ENCODE measurements around the gene DIS3L2.
"Not testable (repeated sequence)": the region's sequence is repeated elsewhere in the genome, so short reads cannot be mapped to it uniquely, and the experiment has no call there.

The DIS3L2 gene

DNA sequence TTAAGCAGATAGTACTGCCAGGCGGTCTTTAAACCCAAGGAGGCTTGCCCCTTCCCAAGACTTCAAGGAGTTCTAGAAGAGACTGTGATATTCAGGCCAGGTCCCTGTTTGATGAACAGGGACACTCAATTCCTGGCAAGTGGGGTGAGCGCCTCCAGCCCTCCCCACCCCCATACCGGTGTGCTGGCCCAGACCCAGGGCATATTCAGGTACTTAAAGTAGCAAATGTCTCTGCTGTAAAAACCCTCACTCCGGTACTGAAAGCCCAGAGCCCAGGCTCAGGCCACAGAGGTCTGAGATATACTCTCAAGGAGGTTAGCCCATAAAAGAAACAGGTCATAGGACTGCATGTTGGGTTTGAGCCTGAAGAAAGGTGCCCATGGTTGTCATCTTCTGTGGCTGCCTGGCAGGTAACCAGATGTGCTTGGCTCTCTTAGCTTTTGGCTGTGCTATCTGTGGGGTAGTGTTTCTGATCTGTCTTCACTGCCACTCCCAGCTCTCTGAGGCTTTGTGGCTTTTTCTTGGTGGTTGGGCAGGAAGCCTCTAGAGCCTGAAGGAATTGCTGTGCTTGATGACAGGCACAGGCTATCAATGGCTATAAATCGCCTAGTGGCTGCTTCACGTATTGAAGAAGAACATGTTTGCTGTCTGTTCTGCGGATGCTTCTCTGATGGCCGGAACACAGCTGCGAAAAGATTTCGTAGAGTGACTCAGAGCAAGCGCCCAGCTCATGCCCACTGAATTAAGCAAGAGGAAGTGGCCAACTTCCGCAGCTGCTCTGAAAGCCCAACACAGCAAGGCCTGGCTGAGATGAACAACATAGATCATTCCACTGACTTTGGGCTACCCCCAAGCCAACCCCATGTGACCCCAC lies 353.8 kb downstream of the DIS3L2 start:
- FAIRE-seq, result peak; percentile 94

DNA sequence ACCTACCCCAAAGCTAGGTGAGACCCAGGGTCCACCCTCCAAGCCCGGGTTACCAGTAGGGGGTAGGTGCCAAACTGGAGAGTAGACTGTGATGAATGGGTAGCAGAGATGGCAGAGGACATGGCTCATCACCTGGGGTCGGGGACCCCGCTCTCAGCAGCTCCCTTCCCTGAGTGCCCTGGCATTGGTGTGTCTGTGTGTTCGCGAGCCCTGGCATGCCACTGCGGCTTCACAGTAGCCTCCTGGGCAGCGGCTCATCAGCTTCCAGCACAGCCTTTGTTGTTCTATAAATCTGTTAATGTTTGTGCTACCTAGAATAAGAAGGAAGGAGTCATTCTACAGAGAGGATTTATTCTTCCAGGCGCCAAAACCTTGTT lies 354.4 kb downstream of the DIS3L2 start:
- DNase-seq (ENCODE audit: insufficient read length, low spot score) (no peak), FAIRE-seq (no peak)

More for the DNA sequence above, 353.8 kb downstream of the DIS3L2 start:
- peak; percentile 58 for DNase-seq (ENCODE audit: insufficient read length, low spot score)

DNA sequence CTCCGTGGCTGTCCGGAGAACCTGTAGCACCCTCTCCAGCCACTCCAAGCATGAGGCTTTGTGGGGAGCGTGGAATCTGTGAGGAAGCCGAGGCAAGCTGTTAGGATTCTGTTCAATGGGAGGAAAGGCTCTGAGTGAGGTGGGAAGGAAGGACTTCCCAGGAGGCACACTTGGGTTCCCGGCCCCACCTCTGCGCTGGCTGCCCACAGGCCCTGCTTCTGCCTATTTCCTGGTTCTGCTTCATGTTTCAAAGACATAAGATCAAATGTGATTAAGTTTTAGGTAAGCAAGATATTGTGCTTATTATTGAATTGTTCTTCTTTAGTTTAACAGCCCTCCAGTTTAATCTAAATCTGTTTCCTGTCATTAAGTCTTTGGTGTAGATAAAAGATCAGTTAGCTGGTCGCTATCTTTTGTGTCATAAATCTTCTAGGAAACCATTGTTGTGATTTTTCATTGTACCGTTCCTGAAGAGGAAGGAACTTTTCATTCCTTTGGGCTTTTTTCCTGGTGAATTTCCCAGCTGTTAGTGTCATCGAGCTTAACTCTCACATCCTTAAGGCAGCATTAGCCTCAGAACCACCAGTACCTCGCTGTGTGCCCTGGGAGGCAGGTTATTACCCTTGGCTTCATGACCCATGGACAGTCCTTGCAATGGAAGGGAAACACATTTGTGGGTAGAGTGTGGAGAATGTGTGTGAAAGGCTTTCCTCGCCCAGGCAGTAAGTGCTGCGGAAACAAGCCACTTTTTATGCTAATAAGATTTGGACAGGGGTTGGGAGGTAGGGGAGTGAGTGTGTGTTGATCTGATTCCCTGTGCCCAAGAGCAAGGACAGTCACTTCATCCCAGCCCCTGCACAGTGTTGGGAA lies 355.2 kb downstream of the DIS3L2 start:
- no peak for FAIRE-seq
- no peak for DNase-seq (ENCODE audit: insufficient read length, low spot score)

- DNase-seq (ENCODE audit: insufficient read length, low spot score) (no peak), FAIRE-seq (no peak)
These were observed 356.8 kb downstream of the DIS3L2 start for GRCh38 chr2:232318169-232318855.

DNA sequence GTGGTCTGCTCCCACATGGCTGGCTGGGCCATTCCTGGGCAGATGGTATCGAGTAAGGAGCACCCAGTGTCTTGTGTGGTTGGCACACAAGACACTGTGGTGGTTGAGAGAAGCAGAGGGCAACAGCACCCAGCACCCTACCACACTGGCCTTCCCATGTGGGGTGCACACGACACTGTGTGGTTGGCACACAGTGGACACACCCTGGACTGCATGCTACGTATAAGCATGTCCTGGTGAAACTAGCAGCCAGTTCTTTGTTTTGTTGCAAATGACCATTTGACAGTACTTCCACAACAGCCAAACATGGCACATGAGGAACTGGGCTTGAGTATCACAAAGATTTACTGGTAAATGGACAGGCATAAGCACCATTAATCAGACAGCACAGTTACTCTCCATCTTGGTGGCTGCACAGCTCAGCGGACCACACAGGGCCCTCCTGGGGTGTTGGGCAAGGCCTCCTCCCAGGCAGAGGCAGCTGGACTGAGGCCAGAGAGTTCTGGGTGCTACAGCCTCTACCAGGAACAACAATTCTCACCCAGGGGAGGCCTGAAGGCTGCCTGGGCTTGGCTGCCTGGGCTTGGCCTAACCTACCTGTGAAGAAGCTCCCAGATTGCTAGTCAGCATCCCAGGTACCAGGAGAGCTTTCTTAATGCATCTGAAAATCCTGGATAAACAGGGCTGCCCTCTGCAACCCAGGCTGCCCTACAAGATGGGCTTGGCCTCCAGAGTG lies 357.7 kb downstream of the DIS3L2 start:
- FAIRE-seq (no peak), DNase-seq (ENCODE audit: insufficient read length, low spot score) (no peak)

DNA sequence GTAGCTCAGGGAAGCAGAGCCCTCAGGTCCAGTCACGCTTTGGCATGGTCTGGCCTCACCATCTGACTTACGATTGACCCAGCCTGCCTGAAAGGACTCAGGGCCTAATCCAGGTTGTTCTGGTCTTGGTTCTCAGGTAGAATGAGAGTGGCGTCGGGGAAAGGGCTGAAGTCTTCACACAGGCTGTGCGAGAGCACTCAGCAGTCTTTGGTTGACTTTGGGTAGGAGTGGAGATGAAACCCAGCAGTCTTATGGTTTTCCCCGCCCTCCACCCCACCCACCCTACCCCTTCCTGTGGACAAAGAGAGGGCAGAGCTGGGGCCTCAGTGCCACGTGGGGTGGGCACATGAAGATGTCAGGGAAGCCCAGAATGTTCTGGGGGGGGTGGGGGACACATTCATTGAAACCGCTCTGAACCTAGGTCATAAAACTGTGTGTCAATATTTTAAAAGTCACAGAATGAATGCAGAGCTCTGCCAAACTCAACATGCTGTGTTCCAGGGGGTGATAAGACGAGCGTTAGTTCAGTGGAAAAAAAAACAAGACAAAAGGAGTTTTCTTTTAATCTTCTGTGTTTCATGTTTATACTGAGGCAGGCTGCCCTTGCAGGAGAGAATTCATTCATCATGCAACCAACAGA lies 358.4 kb downstream of the DIS3L2 start:
- no peak for FAIRE-seq
- no peak for DNase-seq (ENCODE audit: insufficient read length, low spot score)

GRCh38 chr2:232320443-232320803 lies 358.9 kb downstream of the DIS3L2 start:
- DNase-seq (ENCODE audit: insufficient read length, low spot score) (no peak), FAIRE-seq (no peak)

- no peak for DNase-seq (ENCODE audit: insufficient read length, low spot score)
- no peak for FAIRE-seq
These were observed 359.8 kb downstream of the DIS3L2 start for GRCh38 chr2:232321156-232321816.

GRCh38 chr2:232321817-232322559 lies 360.5 kb downstream of the DIS3L2 start:
- no peak for DNase-seq (ENCODE audit: insufficient read length, low spot score)
- FAIRE-seq, result no peak

DNA sequence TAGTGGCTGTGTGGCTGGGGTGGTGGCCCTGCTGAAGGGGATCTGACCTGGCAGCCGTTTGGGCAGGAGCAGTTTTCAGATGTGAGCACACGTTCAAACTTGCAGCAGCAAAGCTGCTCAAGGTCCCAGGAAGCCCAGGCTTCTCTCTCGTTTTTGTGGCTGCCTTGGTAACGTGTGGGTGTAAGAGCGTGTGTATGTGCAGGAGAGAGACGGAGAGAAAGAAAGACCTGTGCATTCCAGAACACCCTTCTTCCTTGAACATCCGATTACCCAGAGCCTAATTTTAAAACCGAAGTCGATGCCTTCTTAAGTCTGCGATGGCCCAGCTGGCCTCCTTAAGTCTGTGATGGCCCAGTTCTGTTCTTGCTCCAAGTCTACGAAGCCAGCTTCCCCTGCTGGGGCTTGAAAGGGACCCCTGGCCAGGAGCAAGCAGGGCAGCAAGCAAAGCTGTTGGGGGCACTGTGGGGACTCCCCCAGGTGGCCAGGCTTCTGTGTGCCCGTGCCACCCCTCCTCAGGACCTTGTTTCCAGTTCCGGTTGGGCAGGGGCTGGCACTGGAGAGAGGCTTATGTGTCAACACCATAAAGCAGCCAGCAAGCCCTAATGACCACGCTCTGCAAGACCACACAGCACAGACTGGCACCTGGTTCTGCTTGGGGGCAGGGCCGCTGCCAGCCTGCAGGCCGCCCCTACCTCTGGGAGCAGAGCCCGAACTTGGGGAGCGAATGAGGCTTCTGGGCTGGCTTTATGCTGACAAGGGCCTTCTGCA lies 361.2 kb downstream of the DIS3L2 start:
- DNase-seq (ENCODE audit: insufficient read length, low spot score), result no peak
- FAIRE-seq, result no peak

DNA sequence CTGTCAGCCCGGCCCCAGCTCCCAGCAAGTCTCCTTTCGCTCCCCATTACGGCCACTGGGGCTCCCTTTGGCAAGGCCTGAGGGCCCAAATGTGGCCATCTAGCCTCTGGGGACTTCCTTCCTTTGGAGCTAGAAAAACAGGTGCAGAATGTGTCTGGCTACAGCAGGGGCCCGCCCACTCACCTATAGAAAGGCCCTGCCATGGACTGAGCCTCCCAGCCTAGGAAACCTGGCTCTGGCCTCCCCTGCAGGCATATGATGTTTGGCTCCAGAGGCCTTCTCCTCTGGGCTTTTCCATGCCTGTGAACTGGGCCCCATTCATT lies 361.8 kb downstream of the DIS3L2 start:
- DNase-seq (ENCODE audit: insufficient read length, low spot score) (no peak), FAIRE-seq (no peak)

- FAIRE-seq; DNase-seq (ENCODE audit: insufficient read length, low spot score): not testable (repeated sequence)
These were observed 362.5 kb downstream of the DIS3L2 start for GRCh38 chr2:232323967-232324366.

DNA sequence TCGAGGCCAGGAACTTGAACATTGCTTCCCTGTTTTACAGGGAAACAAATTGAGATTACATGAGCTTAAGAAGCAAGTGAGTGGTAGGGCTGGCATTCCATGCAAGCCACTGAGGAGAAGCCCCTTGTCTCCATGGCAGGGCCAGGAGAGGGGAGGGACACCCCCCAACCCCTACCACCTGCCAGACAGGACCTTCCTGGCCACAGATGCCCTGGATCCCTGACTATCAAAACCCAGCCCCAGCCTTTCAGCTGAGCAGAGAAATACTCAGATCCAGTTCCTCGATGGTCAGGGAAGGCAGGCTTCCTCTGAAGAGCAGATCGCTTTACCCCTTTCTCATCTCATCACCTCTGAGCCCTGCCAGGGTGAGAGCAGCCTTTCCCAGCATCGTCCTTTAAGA lies 363.3 kb downstream of the DIS3L2 start:
- FAIRE-seq (no peak), DNase-seq (ENCODE audit: insufficient read length, low spot score) (no peak)

- DNase-seq (ENCODE audit: insufficient read length, low spot score) (no peak), FAIRE-seq (peak; percentile 92)
These were observed 364.1 kb downstream of the DIS3L2 start for GRCh38 chr2:232325324-232326273.

- FAIRE-seq, result not testable (repeated sequence)
These were observed 365.0 kb downstream of the DIS3L2 start for GRCh38 chr2:232326274-232327104.

More at GRCh38 chr2:232326274-232327104, 365.0 kb downstream of the DIS3L2 start:
- not testable (repeated sequence) for DNase-seq (ENCODE audit: insufficient read length, low spot score)
